HCT116 (cell line): ENCODE results near the gene ARFGAP1. TPM values are rescaled to one million over a fixed set of nuclear protein-coding genes. Genes with fewer than 3 reads are reported as not detected.

Source experiments
- ATAC-seq: fragments of 200-7000 bp; cut with Tn5 transposase; 2 replicates; pipeline ENCODE4 v1.9.1; 2020; ENCODE audit warnings: mild to moderate bottlenecking, moderate library complexity
- BruUV-seq: library from RNA; stranded (reverse); fragments of 400-500 nt; replicated peaks from 2 replicates; lab custom pipeline; 2021; lab: Mats Ljungman, UMichigan
- CTCF ChIA-PET: fragments of 300-600 bp; sonication (Branson Sonifier 250); formaldehyde crosslinking; loops from one replicate; lab custom pipeline; 2021; ENCODE audit warnings: antibody characterized with exemption; lab: Charles Lee
- POLR2A ChIA-PET: fragments of 300-600, 350-600 bp; sonication (Branson Sonifier 250); formaldehyde crosslinking; loops from one replicate; lab custom pipeline; 2021; ENCODE audit warnings: antibody characterized with exemption; lab: Charles Lee
- RAD21 ChIA-PET, 2 experiments: fragments of 300-600 bp; sonication (Branson Sonifier 250); formaldehyde crosslinking; loops; one replicate each; lab custom pipeline; 2023; ENCODE audit warnings: low total read pairs in 2 of 2; ENCODE audit not compliant: uncharacterized antibody in 2 of 2, unreplicated experiment in 2 of 2, low non-redundant PET in 1 of 2; lab: Charles Lee
- DNase-seq: peaks from one replicate; pipeline ENCODE4 v3.0.0-alpha.2; 2010; ENCODE audit warnings: low read depth, low spot score
- H2AFZ ChIP-seq: fragments of 200-600 bp; shearing (Covaris generic), sonication (generic); 2 replicates; pipeline ENCODE4 v1.6.1; 2017; ENCODE audit warnings: low read depth, mixed run types, mixed read lengths, antibody characterized with exemption, low read length; ENCODE audit not compliant: poor library complexity, severe bottlenecking
- H3K27ac ChIP-seq: 2 replicates; pipeline ENCODE4 v1.5.1; 2012; ENCODE audit warnings: low read depth, low read length
- H3K27me3 ChIP-seq: fragments of 200-600 bp; sonication (generic); 2 replicates; pipeline ENCODE4 v1.6.1; 2016; ENCODE audit warnings: mixed run types, low read length, mixed read lengths; ENCODE audit not compliant: insufficient read depth
- H3K36me3 ChIP-seq, 2 experiments: fragments of 200-500 bp in 1 of 2; fragments of 200-600 bp in 1 of 2; sonication (Bioruptor generic) in 1 of 2; sonication (generic) in 1 of 2; 2 replicates each; pipeline versions ENCODE4 v1.5.1 to v1.6.1; 2014 to 2016; ENCODE audit warnings: low read length in 2 of 2, inconsistent platforms in 1 of 2, mixed read lengths in 1 of 2, mixed run types in 1 of 2; ENCODE audit not compliant: insufficient read depth in 2 of 2, control insufficient read depth in 1 of 2
- H3K4me1 ChIP-seq, 2 experiments: fragments of 200-600 bp in 1 of 2; sonication (generic) in 1 of 2; 2 replicates each; pipeline versions ENCODE4 v1.5.1 to v1.6.1; 2012 to 2017; ENCODE audit warnings: low read length in 2 of 2, inconsistent platforms in 1 of 2, mild to moderate bottlenecking in 1 of 2, mixed read lengths in 1 of 2, mixed run types in 1 of 2, moderate library complexity in 1 of 2; ENCODE audit not compliant: insufficient read depth in 2 of 2, control insufficient read depth in 1 of 2
- H3K4me2 ChIP-seq: fragments of 200-600 bp; sonication (generic); 2 replicates; pipeline ENCODE4 v1.6.1; 2017; ENCODE audit warnings: mixed run types, low read length, mixed read lengths
- H3K4me3 ChIP-seq, 2 experiments: fragments of 200-600 bp in 1 of 2; sonication (generic) in 1 of 2; replicated peaks in 1 of 2; 2 replicates each; pipeline ENCODE4 v1.5.1; 2011 to 2016; ENCODE audit warnings: low read length in 2 of 2, control low read depth in 1 of 2, low read depth in 1 of 2, mild to moderate bottlenecking in 1 of 2, mixed read lengths in 1 of 2, mixed run types in 1 of 2
- H3K79me2 ChIP-seq: fragments of 200-600 bp; sonication (generic); 2 replicates; pipeline ENCODE4 v1.6.1; 2017; ENCODE audit warnings: mild to moderate bottlenecking, mixed run types, low read length, moderate library complexity, mixed read lengths; ENCODE audit not compliant: insufficient read depth
- H3K9ac ChIP-seq: fragments of 200-600 bp; sonication (generic); 2 replicates; pipeline ENCODE4 v1.6.1; 2016; ENCODE audit warnings: low read length, mixed read lengths
- H3K9me2 ChIP-seq: fragments of 200-600 bp; sonication (generic), shearing (Covaris generic); 2 replicates; pipeline ENCODE4 v1.6.1; 2017; ENCODE audit warnings: mixed run types, mild to moderate bottlenecking, moderate library complexity; ENCODE audit not compliant: insufficient read depth
- H3K9me3 ChIP-seq, 2 experiments: fragments of 200-500 bp in 1 of 2; fragments of 200-600 bp in 1 of 2; sonication (Bioruptor generic) in 1 of 2; sonication (generic) in 1 of 2; 2 replicates each; pipeline ENCODE4 v1.6.1; 2014 to 2017; ENCODE audit warnings: low read length in 2 of 2, mixed read lengths in 2 of 2, inconsistent platforms in 1 of 2, low read depth in 1 of 2, mild to moderate bottlenecking in 1 of 2, mixed run types in 1 of 2, moderate library complexity in 1 of 2; ENCODE audit not compliant: control insufficient read depth in 1 of 2, insufficient read depth in 1 of 2
- H4K20me1 ChIP-seq: fragments of 200-600 bp; sonication (generic), shearing (Covaris generic); 2 replicates; pipeline ENCODE4 v1.6.1; 2017; ENCODE audit warnings: mixed run types, mild to moderate bottlenecking, moderate library complexity; ENCODE audit not compliant: insufficient read depth
- ATF3 ChIP-seq: IDR thresholded peaks from 2 replicates; pipeline ENCODE4 v1.6.1; 2012
- CBX3 ChIP-seq: IDR thresholded peaks from 2 replicates; pipeline ENCODE4 v1.6.1; 2012; ENCODE audit warnings: low read depth
- EGR1 ChIP-seq: IDR thresholded peaks from 2 replicates; pipeline ENCODE4 v1.6.1; 2012; ENCODE audit warnings: low read depth
- ELF1 ChIP-seq: IDR thresholded peaks from 2 replicates; pipeline ENCODE4 v1.6.1; 2012; ENCODE audit warnings: low read depth, borderline replicate concordance
- JUND ChIP-seq: IDR thresholded peaks from 2 replicates; pipeline ENCODE4 v1.6.1; 2012
- MAX ChIP-seq: IDR thresholded peaks from 2 replicates; pipeline ENCODE4 v1.6.1; 2012
- POLR2A ChIP-seq: IDR thresholded peaks from 2 replicates; pipeline ENCODE4 v1.7.0; 2011; ENCODE audit warnings: borderline replicate concordance; ENCODE audit not compliant: insufficient read depth, insufficient read length; ENCODE audit errors: extremely low read depth
- POLR2AphosphoS5 ChIP-seq: IDR thresholded peaks from 2 replicates; pipeline ENCODE4 v1.6.1; 2011; ENCODE audit warnings: mild to moderate bottlenecking, low read depth, low read length, moderate library complexity
- RAD21 ChIP-seq: IDR thresholded peaks from 2 replicates; pipeline ENCODE4 v1.6.1; 2012; ENCODE audit warnings: low read depth, mild to moderate bottlenecking
- REST ChIP-seq: IDR thresholded peaks from 2 replicates; pipeline ENCODE4 v1.6.1; 2012; ENCODE audit warnings: low read depth
- SIN3A ChIP-seq: IDR thresholded peaks from 2 replicates; pipeline ENCODE4 v1.6.1; 2012; ENCODE audit warnings: low read depth
- SP1 ChIP-seq: IDR thresholded peaks from 2 replicates; pipeline ENCODE4 v1.6.1; 2012; ENCODE audit warnings: low read depth
- SRF ChIP-seq: IDR thresholded peaks from 2 replicates; pipeline ENCODE4 v1.6.1; 2012; ENCODE audit warnings: low read depth
- TCF7L2 ChIP-seq: IDR thresholded peaks from 2 replicates; pipeline ENCODE4 v1.7.0; 2011; ENCODE audit warnings: borderline replicate concordance, inconsistent platforms; ENCODE audit not compliant: insufficient read depth, insufficient read length; ENCODE audit errors: extremely low read depth
- YY1 ChIP-seq: IDR thresholded peaks from 2 replicates; pipeline ENCODE4 v1.6.1; 2011; ENCODE audit warnings: low read length, low read depth, moderate library complexity, mild to moderate bottlenecking; ENCODE audit not compliant: insufficient replicate concordance; ENCODE audit errors: extremely low read depth
- intact Hi-C: fragments of 100-400 bp; cut with micrococcal nuclease; formaldehyde crosslinking; loops from 2 replicates; pipeline ENCODE4 v1.10.0; 2022
- total RNA-seq: library from RNA; stranded (reverse); gene quantifications from one replicate; pipeline ENCODE4 v1.2.1, GENCODE V29; 2021; ENCODE audit not compliant: unreplicated experiment
- TF ChIP-seq, protein P1 (sequence below): IDR thresholded peaks from 2 replicates; pipeline ENCODE4 v1.6.1; 2011; ENCODE audit warnings: mild to moderate bottlenecking, low read length, moderate library complexity; ENCODE audit not compliant: insufficient replicate concordance; ENCODE audit errors: extremely low read depth

The ARFGAP1 gene
- total RNA-seq, 1 experiment from 2014 or later, result 94.4 TPM

GRCh38 chr20:63228806-63229205, 43.8 kb upstream of the ARFGAP1 start:
- H3K4me2 ChIP-seq, result no peak overlapping the region
- no peaks in the 10 kb centered on the region for H3K79me2 ChIP-seq
- POLR2A ChIA-PET, result interaction anchor here (1.2 kb wide), 1 partner anchor 44 kb away, joined by 3 read pairs; the partner anchor contains the start of gene ARFGAP1
- no peak overlapping the region for H3K4me3 ChIP-seq
- no peaks in the 10 kb centered on the region for H3K36me3 ChIP-seq
- no peaks in the 10 kb centered on the region for H3K9me3 ChIP-seq
- no peak for DNase-seq
- H3K27me3 ChIP-seq, result no peaks in the 10 kb centered on the region
- no peak overlapping the region for H2AFZ ChIP-seq
- no peak overlapping the region for H3K27ac ChIP-seq
- intact Hi-C loops, result no loop called here
- no peaks in the 10 kb centered on the region for H4K20me1 ChIP-seq
- BruUV-seq, result no TSS peak
- H3K4me1 ChIP-seq, result peaks cover 43 to 65% of the 10 kb centered on the region in 2 experiments
- TF ChIP-seq ELF1 (no peak), CBX3 (no peak), EGR1 (no peak), REST (no peak), SRF (no peak), RAD21 (no peak)
- H3K9me2 ChIP-seq, result no peaks in the 10 kb centered on the region
- no peak overlapping the region for H3K9ac ChIP-seq
- ATAC-seq, result no peak
- RAD21 ChIA-PET, result no interaction called here
- CTCF ChIA-PET, result no interaction called here

- BruUV-seq, result no TSS peak
- ChIA-PET CTCF (no interaction called here), POLR2A (no interaction called here), RAD21 (interaction anchor here in 1 of 2 experiments (0.7 kb wide), 1 partner anchor 408 kb away, joined by 3 read pairs; no protein-coding TSS in a partner anchor)
- H3K27ac ChIP-seq, result no peak overlapping the region; the same call in 1 of the 2 replicates
- H3K27me3 ChIP-seq, result no peaks in the 10 kb centered on the region
- DNase-seq, result no peak
- H3K4me1 ChIP-seq, result peaks cover 41 to 67% of the 10 kb centered on the region in 2 experiments
- no peaks in the 10 kb centered on the region for H3K9me3 ChIP-seq
- no peaks in the 10 kb centered on the region for H3K9me2 ChIP-seq
- H3K4me3 ChIP-seq, result no peak overlapping the region
- H3K79me2 ChIP-seq, result no peaks in the 10 kb centered on the region
- intact Hi-C loops, result loop anchor here (5.0 kb wide), 1 partner anchor 41 kb away; the partner anchor contains the start of gene ARFGAP1
- no peaks in the 10 kb centered on the region for H3K36me3 ChIP-seq
- ATAC-seq, result no peak
- no peak overlapping the region for H3K4me2 ChIP-seq
- H2AFZ ChIP-seq, result no peak overlapping the region
- no peaks in the 10 kb centered on the region for H4K20me1 ChIP-seq
- H3K9ac ChIP-seq, result no peak overlapping the region
- no peak for TF ChIP-seq ATF3
- TF ChIP-seq POLR2A, result no peak
- TF ChIP-seq TCF7L2, result no peak
- TF ChIP-seq SRF, result no peak
- TF ChIP-seq JUND, result no peak
- TF ChIP-seq MAX, result no peak
- no peak for TF ChIP-seq SIN3A
- no peak for TF ChIP-seq SP1
- TF ChIP-seq YY1, result no peak
- TF ChIP-seq, protein P1, sequence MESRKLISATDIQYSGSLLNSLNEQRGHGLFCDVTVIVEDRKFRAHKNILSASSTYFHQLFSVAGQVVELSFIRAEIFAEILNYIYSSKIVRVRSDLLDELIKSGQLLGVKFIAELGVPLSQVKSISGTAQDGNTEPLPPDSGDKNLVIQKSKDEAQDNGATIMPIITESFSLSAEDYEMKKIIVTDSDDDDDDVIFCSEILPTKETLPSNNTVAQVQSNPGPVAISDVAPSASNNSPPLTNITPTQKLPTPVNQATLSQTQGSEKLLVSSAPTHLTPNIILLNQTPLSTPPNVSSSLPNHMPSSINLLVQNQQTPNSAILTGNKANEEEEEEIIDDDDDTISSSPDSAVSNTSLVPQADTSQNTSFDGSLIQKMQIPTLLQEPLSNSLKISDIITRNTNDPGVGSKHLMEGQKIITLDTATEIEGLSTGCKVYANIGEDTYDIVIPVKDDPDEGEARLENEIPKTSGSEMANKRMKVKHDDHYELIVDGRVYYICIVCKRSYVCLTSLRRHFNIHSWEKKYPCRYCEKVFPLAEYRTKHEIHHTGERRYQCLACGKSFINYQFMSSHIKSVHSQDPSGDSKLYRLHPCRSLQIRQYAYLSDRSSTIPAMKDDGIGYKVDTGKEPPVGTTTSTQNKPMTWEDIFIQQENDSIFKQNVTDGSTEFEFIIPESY, result no peak
- no peak for TF ChIP-seq POLR2AphosphoS5
Observed at GRCh38 chr20:63230800-63231268, 41.8 kb upstream of the ARFGAP1 start.
